ENCODE data around the gene YPEL5. TPM values are rescaled to one million over a fixed set of nuclear protein-coding genes. Genes with fewer than 3 reads are reported as not detected.

YPEL5 gene
- total RNA-seq, 1 donor from 2014 or later = 63.6 TPM

DNA sequence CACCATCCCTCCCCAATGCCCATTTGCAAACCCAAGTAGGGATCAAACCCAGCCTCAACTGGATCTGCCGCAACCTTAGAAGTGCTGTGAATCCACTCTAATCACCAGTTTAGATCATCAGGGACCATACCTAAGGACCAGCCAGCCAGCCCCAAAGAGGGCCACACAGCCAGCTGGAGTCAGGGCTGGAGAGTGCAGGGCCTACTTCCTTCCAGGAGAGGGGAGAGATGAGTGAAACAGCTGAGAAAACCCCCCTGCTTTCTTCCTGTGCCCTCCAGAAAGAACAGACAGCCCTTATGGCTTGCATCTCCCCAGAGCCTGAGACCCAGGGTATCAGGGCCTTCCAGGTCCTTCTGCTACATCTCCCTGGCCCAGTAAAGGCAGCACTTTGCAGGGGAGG lies 25.8 kb downstream of the YPEL5 start:
- no peaks in the 10 kb centered on the region for H3K9me3 Mint-ChIP-seq (ENCODE audit: low read depth)
- H3K27ac Mint-ChIP-seq = no peak overlapping the region
- DNase-seq (ENCODE audit: low spot score, unreplicated experiment) = no peak
- H3K4me1 Mint-ChIP-seq (ENCODE audit: low read depth) = peaks cover 3% of the 10 kb centered on the region
- TF ChIP-seq, protein P1, sequence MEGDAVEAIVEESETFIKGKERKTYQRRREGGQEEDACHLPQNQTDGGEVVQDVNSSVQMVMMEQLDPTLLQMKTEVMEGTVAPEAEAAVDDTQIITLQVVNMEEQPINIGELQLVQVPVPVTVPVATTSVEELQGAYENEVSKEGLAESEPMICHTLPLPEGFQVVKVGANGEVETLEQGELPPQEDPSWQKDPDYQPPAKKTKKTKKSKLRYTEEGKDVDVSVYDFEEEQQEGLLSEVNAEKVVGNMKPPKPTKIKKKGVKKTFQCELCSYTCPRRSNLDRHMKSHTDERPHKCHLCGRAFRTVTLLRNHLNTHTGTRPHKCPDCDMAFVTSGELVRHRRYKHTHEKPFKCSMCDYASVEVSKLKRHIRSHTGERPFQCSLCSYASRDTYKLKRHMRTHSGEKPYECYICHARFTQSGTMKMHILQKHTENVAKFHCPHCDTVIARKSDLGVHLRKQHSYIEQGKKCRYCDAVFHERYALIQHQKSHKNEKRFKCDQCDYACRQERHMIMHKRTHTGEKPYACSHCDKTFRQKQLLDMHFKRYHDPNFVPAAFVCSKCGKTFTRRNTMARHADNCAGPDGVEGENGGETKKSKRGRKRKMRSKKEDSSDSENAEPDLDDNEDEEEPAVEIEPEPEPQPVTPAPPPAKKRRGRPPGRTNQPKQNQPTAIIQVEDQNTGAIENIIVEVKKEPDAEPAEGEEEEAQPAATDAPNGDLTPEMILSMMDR (IDR thresholded peaks at IDR 0.05; ENCODE audit: unreplicated experiment) = no peak
- H3K36me3 Mint-ChIP-seq (ENCODE audit: insufficient read depth) = no peaks in the 10 kb centered on the region
- peaks cover 15% of the 10 kb centered on the region for H3K27me3 Mint-ChIP-seq
- no peak overlapping the region for H3K4me3 Mint-ChIP-seq (ENCODE audit: low read depth)

DNA sequence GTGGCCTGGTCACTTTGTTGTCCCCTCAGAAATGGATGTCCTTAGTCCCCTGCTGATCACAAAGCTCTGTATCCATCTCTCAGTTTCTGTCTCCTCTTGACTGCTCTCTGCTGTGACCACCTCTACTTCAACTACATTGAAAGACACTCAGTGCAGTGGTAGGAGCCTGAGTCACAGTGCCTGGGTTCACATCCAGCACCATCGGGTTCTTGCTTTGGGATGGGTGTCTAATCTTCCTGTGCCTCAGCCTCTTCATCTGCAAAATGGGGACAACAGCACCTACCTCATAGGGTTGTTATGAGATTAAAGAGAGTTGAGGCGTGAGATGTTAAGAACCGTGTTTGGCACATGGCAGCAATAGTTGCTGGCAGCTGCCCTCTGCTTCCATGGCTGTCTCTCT lies 30.6 kb downstream of the YPEL5 start:
- no peak overlapping the region for H3K4me3 Mint-ChIP-seq (ENCODE audit: low read depth)
- no peak overlapping the region for H3K27ac Mint-ChIP-seq
- H3K36me3 Mint-ChIP-seq (ENCODE audit: insufficient read depth) = no peaks in the 10 kb centered on the region
- TF ChIP-seq, protein P1 (IDR thresholded peaks at IDR 0.05; ENCODE audit: unreplicated experiment) = no peak
- no peaks in the 10 kb centered on the region for H3K9me3 Mint-ChIP-seq (ENCODE audit: low read depth)
- no peak for DNase-seq (ENCODE audit: low spot score, unreplicated experiment)
- peaks cover 13% of the 10 kb centered on the region for H3K27me3 Mint-ChIP-seq
- peaks cover 3% of the 10 kb centered on the region for H3K4me1 Mint-ChIP-seq (ENCODE audit: low read depth)

DNA sequence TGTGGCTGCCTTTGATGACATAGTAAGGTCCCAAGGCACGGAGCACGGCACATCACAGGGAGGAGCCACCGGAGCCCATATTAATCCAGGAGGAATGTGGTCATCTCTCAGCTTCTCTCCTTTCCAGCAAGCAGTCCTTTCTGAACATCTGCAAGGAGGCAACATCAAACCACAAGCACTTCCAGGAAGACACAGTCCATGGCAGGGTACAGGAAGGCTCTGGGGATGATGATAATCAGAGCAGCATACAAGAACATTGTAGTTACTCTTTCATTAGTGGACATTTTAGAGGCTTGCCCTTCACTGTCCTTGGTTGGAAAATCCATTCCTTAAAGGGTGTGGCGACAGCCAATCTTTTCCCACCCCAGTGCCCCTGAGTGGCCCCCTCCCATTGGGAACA lies 31.1 kb downstream of the YPEL5 start:
- Mint-ChIP-seq H3K9me3 (ENCODE audit: low read depth) (no peaks in the 10 kb centered on the region), H3K27me3 (peaks cover 13% of the 10 kb centered on the region), H3K27ac (no peak overlapping the region), H3K36me3 (ENCODE audit: insufficient read depth) (no peaks in the 10 kb centered on the region), H3K4me1 (ENCODE audit: low read depth) (peaks cover 3% of the 10 kb centered on the region), H3K4me3 (ENCODE audit: low read depth) (no peak overlapping the region)
- TF ChIP-seq, protein P1 (IDR thresholded peaks at IDR 0.05; ENCODE audit: unreplicated experiment) = no peak
- no peak for DNase-seq (ENCODE audit: low spot score, unreplicated experiment)

DNA sequence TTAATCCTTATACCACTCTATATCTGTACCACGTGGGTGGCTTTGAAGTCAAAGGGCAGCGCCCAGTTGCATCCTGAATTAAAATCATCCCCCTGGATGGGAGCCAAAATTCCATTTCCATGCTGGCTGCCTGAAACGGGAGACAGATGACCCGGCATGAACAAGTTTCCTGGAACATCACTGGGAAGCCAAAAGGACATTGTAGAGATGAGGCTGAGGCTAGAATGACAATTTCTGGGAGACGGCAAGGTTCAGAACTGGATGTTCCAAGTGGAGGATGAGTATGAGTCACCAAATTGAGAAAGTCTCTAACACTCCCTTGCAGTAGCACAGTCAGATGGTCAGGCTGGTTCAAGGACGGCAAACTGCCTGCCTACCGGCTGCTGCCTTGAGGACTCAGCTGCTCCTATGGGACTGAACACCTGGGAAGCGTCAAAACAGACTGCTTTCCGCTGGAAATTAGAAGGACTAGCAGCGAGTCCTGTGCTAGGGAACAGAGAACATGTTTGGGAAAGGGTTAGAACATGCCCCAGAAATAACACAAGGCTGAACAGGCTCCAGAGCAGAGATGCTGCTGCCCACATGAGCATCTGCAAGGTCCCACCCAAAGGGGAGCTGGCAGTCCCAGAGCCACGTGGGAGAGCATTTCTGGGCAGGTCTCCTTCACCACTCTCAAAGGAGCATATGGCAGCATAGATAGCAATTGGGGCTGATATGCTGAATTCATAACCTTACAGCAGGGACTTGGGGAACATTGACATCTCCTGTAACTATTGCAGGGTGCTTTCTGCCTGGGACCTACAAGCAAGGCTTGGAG lies 32.0 kb downstream of the YPEL5 start:
- Mint-ChIP-seq H3K4me3 (ENCODE audit: low read depth) (no peak overlapping the region), H3K27me3 (peaks cover 13% of the 10 kb centered on the region), H3K9me3 (ENCODE audit: low read depth) (no peaks in the 10 kb centered on the region), H3K27ac (no peak overlapping the region), H3K36me3 (ENCODE audit: insufficient read depth) (no peaks in the 10 kb centered on the region), H3K4me1 (ENCODE audit: low read depth) (peaks cover 3% of the 10 kb centered on the region)
- DNase-seq (ENCODE audit: low spot score, unreplicated experiment) = no peak
- TF ChIP-seq, protein P1 (IDR thresholded peaks at IDR 0.05; ENCODE audit: unreplicated experiment) = no peak

DNA sequence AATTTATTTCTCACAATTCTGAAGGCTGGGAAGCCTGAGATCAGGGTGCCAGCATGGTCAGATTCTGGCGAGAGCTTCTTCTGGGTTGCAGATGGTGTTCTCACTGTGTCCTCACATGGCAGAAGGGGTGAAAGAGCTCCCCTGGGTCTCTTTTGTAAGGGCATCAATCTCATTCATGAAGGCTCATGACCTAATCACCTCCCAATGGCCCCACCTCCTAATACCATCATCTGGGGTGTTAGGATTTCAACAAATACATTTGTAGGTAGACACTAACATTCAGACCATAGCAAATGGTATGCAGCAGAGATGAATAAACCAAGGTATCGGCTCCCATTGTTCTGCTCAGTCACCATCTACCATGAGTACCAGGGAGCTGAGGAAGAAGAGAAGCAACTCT lies 32.7 kb downstream of the YPEL5 start:
- no peak for DNase-seq (ENCODE audit: low spot score, unreplicated experiment)
- no peaks in the 10 kb centered on the region for H3K9me3 Mint-ChIP-seq (ENCODE audit: low read depth)
- TF ChIP-seq, protein P1 (IDR thresholded peaks at IDR 0.05; ENCODE audit: unreplicated experiment) = no peak
- peaks cover 15% of the 10 kb centered on the region for H3K27me3 Mint-ChIP-seq
- H3K36me3 Mint-ChIP-seq (ENCODE audit: insufficient read depth) = no peaks in the 10 kb centered on the region
- H3K27ac Mint-ChIP-seq = no peak overlapping the region
- H3K4me1 Mint-ChIP-seq (ENCODE audit: low read depth) = no peaks in the 10 kb centered on the region
- no peak overlapping the region for H3K4me3 Mint-ChIP-seq (ENCODE audit: low read depth)
